ENCODE measurements around the gene GJC1.

GJC1 gene

GRCh38 chr17:44795928-44796327 lies 34.2 kb downstream of the GJC1 start:
- Histone ChIP-seq H3K27ac (ENCODE audit: low read depth, low read length) (no peak overlapping the region), H2AFZ (ENCODE audit: low read depth, low read length, severe bottlenecking) (no peak overlapping the region), H3K36me3 (ENCODE audit: low read length) (no peaks in the 10 kb centered on the region), H3F3A (ENCODE audit: insufficient read depth) (0 out of 2 replicates have a peak, but pooled peaks cover 6% of the 10 kb centered on the region), H3K9me3 (ENCODE audit: insufficient read depth, low read length) (no peaks in the 10 kb centered on the region), H4K20me1 (ENCODE audit: low read depth, low read length) (no peaks in the 10 kb centered on the region), H3K27me3 (ENCODE audit: low read length) (no peaks in the 10 kb centered on the region), H3K9ac (ENCODE audit: low read length) (no peak overlapping the region), H3K4me2 (ENCODE audit: low read depth, low read length, poor library complexity, severe bottlenecking) (no peak overlapping the region), H3K79me2 (ENCODE audit: insufficient read depth, low read length) (no peaks in the 10 kb centered on the region), H3K9me2 (replicated peaks; ENCODE audit: insufficient read depth, low read length) (no peaks in the 10 kb centered on the region), H3K4me3 (ENCODE audit: insufficient read depth, low read length, poor library complexity, severe bottlenecking) (no peak overlapping the region)
- TF ChIP-seq, protein P1, sequence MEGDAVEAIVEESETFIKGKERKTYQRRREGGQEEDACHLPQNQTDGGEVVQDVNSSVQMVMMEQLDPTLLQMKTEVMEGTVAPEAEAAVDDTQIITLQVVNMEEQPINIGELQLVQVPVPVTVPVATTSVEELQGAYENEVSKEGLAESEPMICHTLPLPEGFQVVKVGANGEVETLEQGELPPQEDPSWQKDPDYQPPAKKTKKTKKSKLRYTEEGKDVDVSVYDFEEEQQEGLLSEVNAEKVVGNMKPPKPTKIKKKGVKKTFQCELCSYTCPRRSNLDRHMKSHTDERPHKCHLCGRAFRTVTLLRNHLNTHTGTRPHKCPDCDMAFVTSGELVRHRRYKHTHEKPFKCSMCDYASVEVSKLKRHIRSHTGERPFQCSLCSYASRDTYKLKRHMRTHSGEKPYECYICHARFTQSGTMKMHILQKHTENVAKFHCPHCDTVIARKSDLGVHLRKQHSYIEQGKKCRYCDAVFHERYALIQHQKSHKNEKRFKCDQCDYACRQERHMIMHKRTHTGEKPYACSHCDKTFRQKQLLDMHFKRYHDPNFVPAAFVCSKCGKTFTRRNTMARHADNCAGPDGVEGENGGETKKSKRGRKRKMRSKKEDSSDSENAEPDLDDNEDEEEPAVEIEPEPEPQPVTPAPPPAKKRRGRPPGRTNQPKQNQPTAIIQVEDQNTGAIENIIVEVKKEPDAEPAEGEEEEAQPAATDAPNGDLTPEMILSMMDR (IDR thresholded peaks at IDR 0.05; ENCODE audit: insufficient read depth, low read length, poor library complexity, severe bottlenecking): no peak
- no peak for TF ChIP-seq EZH2phosphoT487 (conservative IDR thresholded peaks at IDR 0.05; ENCODE audit: low read length)

- Histone ChIP-seq H3K9me2 (replicated peaks; ENCODE audit: insufficient read depth, low read length) (no peaks in the 10 kb centered on the region), H4K20me1 (ENCODE audit: low read depth, low read length) (no peaks in the 10 kb centered on the region), H3K9ac (ENCODE audit: low read length) (no peak overlapping the region), H3F3A (ENCODE audit: insufficient read depth) (0 out of 2 replicates have a peak, but pooled peaks cover 6% of the 10 kb centered on the region), H3K79me2 (ENCODE audit: insufficient read depth, low read length) (no peaks in the 10 kb centered on the region), H3K4me3 (ENCODE audit: insufficient read depth, low read length, poor library complexity, severe bottlenecking) (no peak overlapping the region), H3K9me3 (ENCODE audit: insufficient read depth, low read length) (no peaks in the 10 kb centered on the region), H2AFZ (ENCODE audit: low read depth, low read length, severe bottlenecking) (no peak overlapping the region), H3K4me2 (ENCODE audit: low read depth, low read length, poor library complexity, severe bottlenecking) (no peak overlapping the region), H3K27ac (ENCODE audit: low read depth, low read length) (no peak overlapping the region), H3K27me3 (ENCODE audit: low read length) (no peaks in the 10 kb centered on the region), H3K36me3 (ENCODE audit: low read length) (no peaks in the 10 kb centered on the region)
- TF ChIP-seq, protein P1 (IDR thresholded peaks at IDR 0.05; ENCODE audit: insufficient read depth, low read length, poor library complexity, severe bottlenecking): no peak
- no peak for TF ChIP-seq EZH2phosphoT487 (conservative IDR thresholded peaks at IDR 0.05; ENCODE audit: low read length)
Measured at GRCh38 chr17:44795421-44795820, 34.7 kb downstream of the GJC1 start.

DNA sequence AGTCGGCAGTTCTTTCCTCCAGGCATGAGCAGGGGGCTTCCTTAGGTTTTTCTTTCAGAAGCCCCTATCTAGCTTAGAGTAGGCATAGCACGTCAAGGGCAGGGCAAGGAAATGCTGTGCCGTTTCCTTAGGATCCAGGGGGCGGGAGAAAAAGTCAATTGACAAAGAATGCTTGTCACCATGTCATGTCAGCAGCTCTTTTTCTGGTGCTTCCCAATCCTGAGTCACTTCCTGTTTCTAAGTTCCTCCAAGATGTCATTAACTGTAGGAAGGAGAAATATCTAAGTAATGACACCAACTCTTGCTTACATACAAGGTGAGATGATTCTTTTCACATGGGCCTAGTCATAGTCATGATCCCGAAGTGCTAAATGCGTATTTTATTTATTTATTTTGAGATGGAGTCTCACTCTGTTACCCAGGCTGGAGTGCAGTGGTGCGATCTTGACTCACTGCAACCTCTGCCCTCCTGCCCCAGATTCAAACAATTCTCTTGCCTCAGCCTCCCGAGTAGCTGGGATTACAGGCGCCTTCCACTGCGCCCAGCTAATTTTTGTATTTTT lies 35.2 kb downstream of the GJC1 start:
- H3K9me3 ChIP-seq (ENCODE audit: insufficient read depth, low read length): no peaks in the 10 kb centered on the region
- H2AFZ ChIP-seq (ENCODE audit: low read depth, low read length, severe bottlenecking): no peak overlapping the region
- H3K36me3 ChIP-seq (ENCODE audit: low read length): no peaks in the 10 kb centered on the region
- H4K20me1 ChIP-seq (ENCODE audit: low read depth, low read length): no peaks in the 10 kb centered on the region
- H3K4me3 ChIP-seq (ENCODE audit: insufficient read depth, low read length, poor library complexity, severe bottlenecking): no peak overlapping the region
- no peaks in the 10 kb centered on the region for H3K27me3 ChIP-seq (ENCODE audit: low read length)
- H3K9me2 ChIP-seq (replicated peaks; ENCODE audit: insufficient read depth, low read length): no peaks in the 10 kb centered on the region
- no peak overlapping the region for H3K4me2 ChIP-seq (ENCODE audit: low read depth, low read length, poor library complexity, severe bottlenecking)
- 0 out of 2 replicates have a peak, but pooled peaks cover 6% of the 10 kb centered on the region for H3F3A ChIP-seq (ENCODE audit: insufficient read depth)
- TF ChIP-seq, protein P1 (IDR thresholded peaks at IDR 0.05; ENCODE audit: insufficient read depth, low read length, poor library complexity, severe bottlenecking): no peak
- no peaks in the 10 kb centered on the region for H3K79me2 ChIP-seq (ENCODE audit: insufficient read depth, low read length)
- no peak overlapping the region for H3K27ac ChIP-seq (ENCODE audit: low read depth, low read length)
- no peak overlapping the region for H3K9ac ChIP-seq (ENCODE audit: low read length)
